B cell (primary cell): ENCODE data around the gene AQR.

Experiments
- EZH2 ChIP-seq: IDR thresholded peaks from 2 replicates; pipeline ENCODE4 v1.6.1; 2012; ENCODE audit warnings: borderline replicate concordance, low read depth, mild to moderate bottlenecking, moderate library complexity, low read length; ENCODE audit not compliant: insufficient read depth, poor library complexity, severe bottlenecking
- TF ChIP-seq, protein P1 (sequence below): fragments of 200-600 bp; IDR thresholded peaks from one replicate; pipeline ENCODE4 v1.8.0; 2022; ENCODE audit warnings: antibody characterized with exemption, mild to moderate bottlenecking

GRCh38 chr15:34854232-34854631 is 115.3 kb downstream of the AQR start:
- TF ChIP-seq, protein P1, sequence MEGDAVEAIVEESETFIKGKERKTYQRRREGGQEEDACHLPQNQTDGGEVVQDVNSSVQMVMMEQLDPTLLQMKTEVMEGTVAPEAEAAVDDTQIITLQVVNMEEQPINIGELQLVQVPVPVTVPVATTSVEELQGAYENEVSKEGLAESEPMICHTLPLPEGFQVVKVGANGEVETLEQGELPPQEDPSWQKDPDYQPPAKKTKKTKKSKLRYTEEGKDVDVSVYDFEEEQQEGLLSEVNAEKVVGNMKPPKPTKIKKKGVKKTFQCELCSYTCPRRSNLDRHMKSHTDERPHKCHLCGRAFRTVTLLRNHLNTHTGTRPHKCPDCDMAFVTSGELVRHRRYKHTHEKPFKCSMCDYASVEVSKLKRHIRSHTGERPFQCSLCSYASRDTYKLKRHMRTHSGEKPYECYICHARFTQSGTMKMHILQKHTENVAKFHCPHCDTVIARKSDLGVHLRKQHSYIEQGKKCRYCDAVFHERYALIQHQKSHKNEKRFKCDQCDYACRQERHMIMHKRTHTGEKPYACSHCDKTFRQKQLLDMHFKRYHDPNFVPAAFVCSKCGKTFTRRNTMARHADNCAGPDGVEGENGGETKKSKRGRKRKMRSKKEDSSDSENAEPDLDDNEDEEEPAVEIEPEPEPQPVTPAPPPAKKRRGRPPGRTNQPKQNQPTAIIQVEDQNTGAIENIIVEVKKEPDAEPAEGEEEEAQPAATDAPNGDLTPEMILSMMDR: no peak
- TF ChIP-seq EZH2: no peak
